WTC11 (cell line): Measurements from ENCODE around the gene STK40. TPM values are rescaled to one million over a fixed set of nuclear protein-coding genes. Genes with fewer than 3 reads are reported as not detected.
A peak's percentile ranks its signal among the peaks of the same experiment; 100 is the strongest.

Experiments used
- ATAC-seq: fragments of 200-7000 bp; cut with Tn5 transposase; 2 replicates; pipeline ENCODE4 v1.10.0; 2021; ENCODE audit warnings: mild to moderate bottlenecking, moderate library complexity
- CTCF ChIA-PET: fragments of 300-600 bp; sonication (Branson Sonifier 250); formaldehyde crosslinking; loops from one replicate; lab custom pipeline; 2021; ENCODE audit warnings: antibody characterized with exemption; lab: Charles Lee
- POLR2A ChIA-PET: fragments of 350-600 bp; sonication (Branson Sonifier 250); formaldehyde crosslinking; loops from one replicate; lab custom pipeline; 2021; ENCODE audit warnings: antibody characterized with exemption; lab: Charles Lee
- DNase-seq: peaks from one replicate; pipeline ENCODE4 v3.0.0; 2021; ENCODE audit warnings: low spot score
- H3K27ac Mint-ChIP-seq: 2 replicates; pipeline ENCODE4 v1.8.0; 2021; ENCODE audit warnings: mixed read lengths
- H3K27me3 Mint-ChIP-seq: 2 replicates; pipeline ENCODE4 v1.8.0; 2021; ENCODE audit warnings: low read depth, mild to moderate bottlenecking, moderate library complexity, mixed read lengths
- H3K36me3 Mint-ChIP-seq: 2 replicates; pipeline ENCODE4 v1.8.0; 2021; ENCODE audit warnings: mixed read lengths
- H3K4me1 Mint-ChIP-seq: 2 replicates; pipeline ENCODE4 v1.8.0; 2022; ENCODE audit warnings: mixed read lengths
- H3K4me3 Mint-ChIP-seq: 2 replicates; pipeline ENCODE4 v1.8.0; 2021; ENCODE audit warnings: mild to moderate bottlenecking, moderate library complexity, mixed read lengths
- H3K9me3 Mint-ChIP-seq: 2 replicates; pipeline ENCODE4 v1.8.0; 2021; ENCODE audit warnings: mixed read lengths
- CTCF ChIP-seq: fragments of 200-600 bp; IDR thresholded peaks from 2 replicates; pipeline ENCODE4 v1.8.0; 2022; ENCODE audit warnings: antibody characterized with exemption
- ELF4 ChIP-seq: sonication (generic); formaldehyde crosslinking; IDR thresholded peaks from 2 replicates; pipeline ENCODE4 v1.8.1; 2022; ENCODE audit warnings: low read depth, mild to moderate bottlenecking, moderate library complexity, missing genetic modification reagents
- FOXJ3 ChIP-seq: sonication (generic); formaldehyde crosslinking; IDR thresholded peaks from 2 replicates; pipeline ENCODE4 v1.9.0; 2021; ENCODE audit warnings: missing genetic modification reagents, mild to moderate bottlenecking, borderline replicate concordance
- FOXP1 ChIP-seq: sonication (generic); formaldehyde crosslinking; IDR thresholded peaks from 2 replicates; pipeline ENCODE4 v1.8.0; 2022; ENCODE audit warnings: missing genetic modification reagents, mild to moderate bottlenecking, moderate library complexity, borderline replicate concordance
- JAZF1 ChIP-seq: fragments of 250-450 bp; sonication (Bioruptor Pico); IDR thresholded peaks from 2 replicates; pipeline ENCODE4 v1.9.0; 2021; ENCODE audit warnings: moderate library complexity, mild to moderate bottlenecking, inconsistent platforms
- OVOL2 ChIP-seq: fragments of 250-450 bp; sonication (Bioruptor Pico); IDR thresholded peaks from 2 replicates; pipeline ENCODE4 v1.9.0; 2021; ENCODE audit warnings: mild to moderate bottlenecking, borderline replicate concordance
- PRDM15 ChIP-seq: sonication (generic); formaldehyde crosslinking; IDR thresholded peaks from 2 replicates; pipeline ENCODE4 v1.8.0; 2022; ENCODE audit warnings: missing genetic modification reagents
- RORB ChIP-seq: fragments of 250-450 bp; sonication (Bioruptor Pico); IDR thresholded peaks from 2 replicates; pipeline ENCODE4 v1.9.0; 2021; ENCODE audit warnings: mild to moderate bottlenecking
- SOX15 ChIP-seq: fragments of 250-450 bp; sonication (Bioruptor Pico); IDR thresholded peaks from 2 replicates; pipeline ENCODE4 v1.9.0; 2021; ENCODE audit warnings: mild to moderate bottlenecking
- ZNF232 ChIP-seq: sonication (generic); formaldehyde crosslinking; IDR thresholded peaks from 2 replicates; pipeline ENCODE4 v1.8.0; 2022; ENCODE audit warnings: mild to moderate bottlenecking, missing genetic modification reagents
- ZNF317 ChIP-seq: sonication (generic); formaldehyde crosslinking; IDR thresholded peaks from 2 replicates; pipeline ENCODE4 v1.8.1; 2023; ENCODE audit warnings: low read depth, mild to moderate bottlenecking, moderate library complexity, missing genetic modification reagents, borderline replicate concordance
- ZNF671 ChIP-seq: fragments of 250-450 bp; sonication (Bioruptor Pico); IDR thresholded peaks from 2 replicates; pipeline ENCODE4 v1.8.0; 2021; ENCODE audit warnings: mild to moderate bottlenecking
- total RNA-seq: library from RNA; stranded (reverse); gene quantifications from 3 replicates; pipeline ENCODE4 v1.2.3, GENCODE V29; 2021
- TF ChIP-seq, protein P1 (sequence below): sonication (generic); formaldehyde crosslinking; IDR thresholded peaks from 2 replicates; pipeline ENCODE4 v1.8.0; 2022; ENCODE audit warnings: mild to moderate bottlenecking, missing genetic modification reagents
- TF ChIP-seq, protein P2 (sequence below): sonication (generic); formaldehyde crosslinking; IDR thresholded peaks from 2 replicates; pipeline ENCODE4 v1.8.1; 2023; ENCODE audit warnings: mild to moderate bottlenecking, missing genetic modification reagents, borderline replicate concordance
- TF ChIP-seq, protein P3 (sequence below): sonication (generic); formaldehyde crosslinking; IDR thresholded peaks from 2 replicates; pipeline ENCODE4 v1.8.1; 2023; ENCODE audit warnings: mild to moderate bottlenecking, missing genetic modification reagents
- TF ChIP-seq, protein P4 (sequence below): sonication (generic); formaldehyde crosslinking; IDR thresholded peaks from 2 replicates; pipeline ENCODE4 v1.8.1; 2023; ENCODE audit warnings: mild to moderate bottlenecking, missing genetic modification reagents, moderate library complexity
- TF ChIP-seq, protein P5 (sequence below): sonication (generic); formaldehyde crosslinking; IDR thresholded peaks from 2 replicates; pipeline ENCODE4 v1.8.1; 2023; ENCODE audit warnings: mild to moderate bottlenecking, moderate library complexity, missing genetic modification reagents

Gene STK40
- total RNA-seq, 1 experiment from 2014 or later, result 24.7 TPM

DNA sequence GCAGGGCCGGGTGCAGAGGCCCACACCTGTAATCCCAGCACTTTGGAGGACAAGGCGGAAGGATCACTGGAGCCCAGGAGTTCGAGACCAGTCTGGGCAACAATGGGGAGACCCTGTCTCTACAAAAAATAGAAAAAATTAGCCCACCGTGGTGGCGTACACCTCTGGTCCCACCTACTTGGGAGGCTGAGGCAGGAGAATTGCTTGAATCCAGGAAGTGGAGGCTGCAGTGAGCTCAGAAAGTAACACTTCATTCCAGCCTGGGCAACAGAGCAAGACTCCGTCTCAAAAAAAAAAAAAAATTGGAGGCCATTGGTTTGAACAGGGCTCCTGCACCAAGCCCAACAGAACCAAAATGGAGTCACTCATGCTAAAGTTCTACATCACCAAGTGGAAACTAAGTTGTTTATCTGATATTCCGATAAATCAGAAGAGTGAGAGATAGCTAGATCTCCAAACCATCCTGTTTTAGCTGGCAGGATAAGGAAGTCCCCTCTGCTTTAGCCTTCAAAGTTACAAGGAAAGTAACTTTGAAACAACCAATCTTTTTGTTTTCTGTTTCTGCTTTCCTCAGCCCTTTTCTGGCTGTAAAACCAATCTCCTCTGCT, 12.8 kb upstream of the STK40 start:
- peak overlapping the region; percentile 89 for H3K4me3 Mint-ChIP-seq
- no peaks in the 10 kb centered on the region for H3K9me3 Mint-ChIP-seq
- peak overlapping the region; percentile 98; the same call in 1 of the 2 replicates for H3K27ac Mint-ChIP-seq
- DNase-seq (no peak), ATAC-seq (no peak)
- TF ChIP-seq, protein P1, sequence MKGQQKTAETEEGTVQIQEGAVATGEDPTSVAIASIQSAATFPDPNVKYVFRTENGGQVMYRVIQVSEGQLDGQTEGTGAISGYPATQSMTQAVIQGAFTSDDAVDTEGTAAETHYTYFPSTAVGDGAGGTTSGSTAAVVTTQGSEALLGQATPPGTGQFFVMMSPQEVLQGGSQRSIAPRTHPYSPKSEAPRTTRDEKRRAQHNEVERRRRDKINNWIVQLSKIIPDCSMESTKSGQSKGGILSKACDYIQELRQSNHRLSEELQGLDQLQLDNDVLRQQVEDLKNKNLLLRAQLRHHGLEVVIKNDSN (CRISPR knock-in tag), result no peak
- no peak for TF ChIP-seq ZNF671 (CRISPR knock-in tag)
- no peak for TF ChIP-seq JAZF1 (CRISPR knock-in tag)
- TF ChIP-seq, protein P2, sequence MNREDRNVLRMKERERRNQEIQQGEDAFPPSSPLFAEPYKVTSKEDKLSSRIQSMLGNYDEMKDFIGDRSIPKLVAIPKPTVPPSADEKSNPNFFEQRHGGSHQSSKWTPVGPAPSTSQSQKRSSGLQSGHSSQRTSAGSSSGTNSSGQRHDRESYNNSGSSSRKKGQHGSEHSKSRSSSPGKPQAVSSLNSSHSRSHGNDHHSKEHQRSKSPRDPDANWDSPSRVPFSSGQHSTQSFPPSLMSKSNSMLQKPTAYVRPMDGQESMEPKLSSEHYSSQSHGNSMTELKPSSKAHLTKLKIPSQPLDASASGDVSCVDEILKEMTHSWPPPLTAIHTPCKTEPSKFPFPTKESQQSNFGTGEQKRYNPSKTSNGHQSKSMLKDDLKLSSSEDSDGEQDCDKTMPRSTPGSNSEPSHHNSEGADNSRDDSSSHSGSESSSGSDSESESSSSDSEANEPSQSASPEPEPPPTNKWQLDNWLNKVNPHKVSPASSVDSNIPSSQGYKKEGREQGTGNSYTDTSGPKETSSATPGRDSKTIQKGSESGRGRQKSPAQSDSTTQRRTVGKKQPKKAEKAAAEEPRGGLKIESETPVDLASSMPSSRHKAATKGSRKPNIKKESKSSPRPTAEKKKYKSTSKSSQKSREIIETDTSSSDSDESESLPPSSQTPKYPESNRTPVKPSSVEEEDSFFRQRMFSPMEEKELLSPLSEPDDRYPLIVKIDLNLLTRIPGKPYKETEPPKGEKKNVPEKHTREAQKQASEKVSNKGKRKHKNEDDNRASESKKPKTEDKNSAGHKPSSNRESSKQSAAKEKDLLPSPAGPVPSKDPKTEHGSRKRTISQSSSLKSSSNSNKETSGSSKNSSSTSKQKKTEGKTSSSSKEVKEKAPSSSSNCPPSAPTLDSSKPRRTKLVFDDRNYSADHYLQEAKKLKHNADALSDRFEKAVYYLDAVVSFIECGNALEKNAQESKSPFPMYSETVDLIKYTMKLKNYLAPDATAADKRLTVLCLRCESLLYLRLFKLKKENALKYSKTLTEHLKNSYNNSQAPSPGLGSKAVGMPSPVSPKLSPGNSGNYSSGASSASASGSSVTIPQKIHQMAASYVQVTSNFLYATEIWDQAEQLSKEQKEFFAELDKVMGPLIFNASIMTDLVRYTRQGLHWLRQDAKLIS (CRISPR knock-in tag), result no peak
- TF ChIP-seq PRDM15 (CRISPR knock-in tag), result no peak
- no peak for TF ChIP-seq SOX15 (CRISPR knock-in tag)
- TF ChIP-seq ZNF317 (CRISPR knock-in tag), result no peak
- TF ChIP-seq RORB, result no peak
- no peak for TF ChIP-seq OVOL2 (CRISPR knock-in tag)
- TF ChIP-seq ZNF232 (CRISPR knock-in tag), result no peak
- POLR2A ChIA-PET, result interaction anchor here (0.6 to 6.5 kb wide), 4 partner anchors 12 to 332 kb away, joined by 3 to 172 read pairs (median 4); partner anchors contain the start of gene STK40
- no peaks in the 10 kb centered on the region; the same call in 1 of the 2 replicates for H3K27me3 Mint-ChIP-seq
- H3K4me1 Mint-ChIP-seq, result peaks cover 24% of the 10 kb centered on the region
- CTCF ChIA-PET, result interaction anchor here (0.6 to 5.5 kb wide), 6 partner anchors 19 to 249 kb away, joined by 3 to 37 read pairs (median 6); partner anchors contain the start of gene TRAPPC3
- H3K36me3 Mint-ChIP-seq, result no peaks in the 10 kb centered on the region; the same call in 1 of the 2 replicates

GRCh38 chr1:36397378-36398230, 11.9 kb upstream of the STK40 start, which contains the start of gene LSM10:
Gene LSM10 (minus strand): TSS chr1:36397908. CDS start chr1:36394129, 3,779 bp downstream.
- Mint-ChIP-seq H3K27ac (peak within 1 kb of the TSS; percentile 98), H3K4me3 (peak within 1 kb of the TSS; percentile 89), H3K27me3 (no peaks in the 10 kb centered on the region; the same call in 1 of the 2 replicates), H3K36me3 (peaks cover 7% of the 10 kb centered on the region), H3K4me1 (peaks cover 24% of the 10 kb centered on the region), H3K9me3 (no peaks in the 10 kb centered on the region)
- ATAC-seq, result peak; percentile 51
- CTCF ChIA-PET, result interaction anchor here (0.6 to 5.5 kb wide), 8 partner anchors 11 to 248 kb away, joined by 3 to 37 read pairs (median 6); partner anchors contain the start of gene TRAPPC3
- POLR2A ChIA-PET, result interaction anchor here (0.5 to 6.5 kb wide), 6 partner anchors 11 to 331 kb away, joined by 3 to 172 read pairs (median 4); partner anchors contain the start of gene STK40
- DNase-seq, result peak; percentile 96
- TF ChIP-seq, protein P3, sequence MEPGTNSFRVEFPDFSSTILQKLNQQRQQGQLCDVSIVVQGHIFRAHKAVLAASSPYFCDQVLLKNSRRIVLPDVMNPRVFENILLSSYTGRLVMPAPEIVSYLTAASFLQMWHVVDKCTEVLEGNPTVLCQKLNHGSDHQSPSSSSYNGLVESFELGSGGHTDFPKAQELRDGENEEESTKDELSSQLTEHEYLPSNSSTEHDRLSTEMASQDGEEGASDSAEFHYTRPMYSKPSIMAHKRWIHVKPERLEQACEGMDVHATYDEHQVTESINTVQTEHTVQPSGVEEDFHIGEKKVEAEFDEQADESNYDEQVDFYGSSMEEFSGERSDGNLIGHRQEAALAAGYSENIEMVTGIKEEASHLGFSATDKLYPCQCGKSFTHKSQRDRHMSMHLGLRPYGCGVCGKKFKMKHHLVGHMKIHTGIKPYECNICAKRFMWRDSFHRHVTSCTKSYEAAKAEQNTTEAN (CRISPR knock-in tag), result peak; percentile 67; the same call in 1 of the 2 replicates
- no peak for TF ChIP-seq FOXJ3 (CRISPR knock-in tag)
- TF ChIP-seq, protein P4, sequence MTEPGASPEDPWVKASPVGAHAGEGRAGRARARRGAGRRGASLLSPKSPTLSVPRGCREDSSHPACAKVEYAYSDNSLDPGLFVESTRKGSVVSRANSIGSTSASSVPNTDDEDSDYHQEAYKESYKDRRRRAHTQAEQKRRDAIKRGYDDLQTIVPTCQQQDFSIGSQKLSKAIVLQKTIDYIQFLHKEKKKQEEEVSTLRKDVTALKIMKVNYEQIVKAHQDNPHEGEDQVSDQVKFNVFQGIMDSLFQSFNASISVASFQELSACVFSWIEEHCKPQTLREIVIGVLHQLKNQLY (CRISPR knock-in tag), result no peak
- peak; percentile 68; the same call in 1 of the 2 replicates for TF ChIP-seq FOXP1
- no peak for TF ChIP-seq ELF4 (CRISPR knock-in tag)
- TF ChIP-seq, protein P5, sequence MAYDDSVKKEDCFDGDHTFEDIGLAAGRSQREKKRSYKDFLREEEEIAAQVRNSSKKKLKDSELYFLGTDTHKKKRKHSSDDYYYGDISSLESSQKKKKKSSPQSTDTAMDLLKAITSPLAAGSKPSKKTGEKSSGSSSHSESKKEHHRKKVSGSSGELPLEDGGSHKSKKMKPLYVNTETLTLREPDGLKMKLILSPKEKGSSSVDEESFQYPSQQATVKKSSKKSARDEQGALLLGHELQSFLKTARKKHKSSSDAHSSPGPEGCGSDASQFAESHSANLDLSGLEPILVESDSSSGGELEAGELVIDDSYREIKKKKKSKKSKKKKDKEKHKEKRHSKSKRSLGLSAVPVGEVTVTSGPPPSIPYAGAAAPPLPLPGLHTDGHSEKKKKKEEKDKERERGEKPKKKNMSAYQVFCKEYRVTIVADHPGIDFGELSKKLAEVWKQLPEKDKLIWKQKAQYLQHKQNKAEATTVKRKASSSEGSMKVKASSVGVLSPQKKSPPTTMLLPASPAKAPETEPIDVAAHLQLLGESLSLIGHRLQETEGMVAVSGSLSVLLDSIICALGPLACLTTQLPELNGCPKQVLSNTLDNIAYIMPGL (CRISPR knock-in tag), result 0 out of 2 replicates have a peak, but pooled peaks have one; percentile 39
- TF ChIP-seq CTCF, result no peak
